ENCODE results near the gene TRAF3IP1.

GRCh38 chr2:238290715-238291549, 29.4 kb upstream of the TRAF3IP1 start:
- TF ChIP-seq CTCF (IDR thresholded peaks at IDR 0.05; ENCODE audit: low read depth, low read length, poor library complexity, severe bottlenecking), result no peak
- TF ChIP-seq EZH2phosphoT487 (IDR thresholded peaks at IDR 0.05; ENCODE audit: borderline replicate concordance, low read length), result no peak
